Posterior cingulate gyrus (tissue), 11 donors: ENCODE data around the gene PRKD1.
"Not testable (repeated sequence)": the region's sequence is repeated elsewhere in the genome, so short reads cannot be mapped to it uniquely, and the experiment has no call there.

Source experiments
- DNase-seq, 10 donors: peaks; one replicate each; pipeline versions ENCODE4 v3.0.0 to v3.0.0-alpha.2; 2020 to 2021; ENCODE audit warnings: mixed read lengths in 3 of 10
- intact Hi-C: fragments of 100-400 bp; cut with DNase I; formaldehyde crosslinking; loops from one replicate; pipeline ENCODE4 v1.15.1; 2023

Gene PRKD1

GRCh38 chr14:29906256-29906870 is 21.3 kb downstream of the PRKD1 start:
- intact Hi-C loops: no loop called here
- no peak for DNase-seq

GRCh38 chr14:29905543-29905942 is 22.1 kb downstream of the PRKD1 start:
- no peak for DNase-seq
- intact Hi-C loops: no loop called here

- DNase-seq: no peak
- intact Hi-C loops: no loop called here
Observed at GRCh38 chr14:29900609-29901350, 26.9 kb downstream of the PRKD1 start.

GRCh38 chr14:29898470-29898869 is 29.2 kb downstream of the PRKD1 start:
- intact Hi-C loops: no loop called here
- DNase-seq: no peak

GRCh38 chr14:29897181-29897580 is 30.5 kb downstream of the PRKD1 start:
- no peak for DNase-seq
- intact Hi-C loops: no loop called here

GRCh38 chr14:29896354-29896821 is 31.3 kb downstream of the PRKD1 start:
- intact Hi-C loops: no loop called here
- DNase-seq: no peak

GRCh38 chr14:29895591-29896083 is 32.0 kb downstream of the PRKD1 start:
- intact Hi-C loops: no loop called here
- DNase-seq: no peak

- no peak for DNase-seq
- intact Hi-C loops: no loop called here
Observed at GRCh38 chr14:29893989-29894388, 33.7 kb downstream of the PRKD1 start.

- intact Hi-C loops: no loop called here
Observed at GRCh38 chr14:29892327-29892726, 35.3 kb downstream of the PRKD1 start.

GRCh38 chr14:29885988-29886387 is 41.7 kb downstream of the PRKD1 start:
- no peak for DNase-seq

More at GRCh38 chr14:29892327-29892726, 35.3 kb downstream of the PRKD1 start:
- no peak for DNase-seq

GRCh38 chr14:29868000-29868399 is 59.6 kb downstream of the PRKD1 start:
- intact Hi-C loops: no loop called here
- no peak for DNase-seq

More at GRCh38 chr14:29885988-29886387, 41.7 kb downstream of the PRKD1 start:
- intact Hi-C loops: no loop called here

- intact Hi-C loops: no loop called here
- DNase-seq: no peak
Observed at GRCh38 chr14:29865299-29865698, 62.3 kb downstream of the PRKD1 start.

GRCh38 chr14:29861996-29862395 is 65.7 kb downstream of the PRKD1 start:
- no peak for DNase-seq
- intact Hi-C loops: no loop called here

GRCh38 chr14:29858299-29858698 is 69.3 kb downstream of the PRKD1 start:
- intact Hi-C loops: no loop called here
- no peak for DNase-seq

GRCh38 chr14:29857551-29857950 is 70.1 kb downstream of the PRKD1 start:
- intact Hi-C loops: no loop called here
- no peak for DNase-seq

GRCh38 chr14:29856516-29856915 is 71.1 kb downstream of the PRKD1 start:
- intact Hi-C loops: no loop called here
- DNase-seq: no peak

- DNase-seq, intact Hi-C loops: not testable (repeated sequence)
Observed at GRCh38 chr14:29853691-29854090, 74.0 kb downstream of the PRKD1 start.

GRCh38 chr14:29853272-29853671 is 74.4 kb downstream of the PRKD1 start:
- DNase-seq: no peak
- intact Hi-C loops: no loop called here

GRCh38 chr14:29851397-29851796 is 76.2 kb downstream of the PRKD1 start:
- intact Hi-C loops: no loop called here
- no peak for DNase-seq

GRCh38 chr14:29847056-29847380 is 80.6 kb downstream of the PRKD1 start:
- DNase-seq: no peak
- intact Hi-C loops: no loop called here

- no peak for DNase-seq
- intact Hi-C loops: no loop called here
Observed at GRCh38 chr14:29846339-29847055, 81.2 kb downstream of the PRKD1 start.
